Measurements from ENCODE around the gene VAV1.

Gene VAV1

GRCh38 chr19:6873708-6874431 lies 101.4 kb downstream of the VAV1 start:
- H3K4me3 ChIP-seq (ENCODE audit: low read length) = no peak overlapping the region
- TF ChIP-seq CTCF (conservative IDR thresholded peaks at IDR 0.05; ENCODE audit: low read length) = no peak
- DNase-seq (ENCODE audit: low read depth) = no peak

GRCh38 chr19:6875218-6875617 lies 102.7 kb downstream of the VAV1 start:
- DNase-seq (ENCODE audit: low read depth) = no peak
- H3K4me3 ChIP-seq (ENCODE audit: low read length) = no peak overlapping the region
- TF ChIP-seq CTCF (conservative IDR thresholded peaks at IDR 0.05; ENCODE audit: low read length) = no peak

GRCh38 chr19:6876748-6877147 lies 104.2 kb downstream of the VAV1 start:
- TF ChIP-seq CTCF (conservative IDR thresholded peaks at IDR 0.05; ENCODE audit: low read length) = no peak

GRCh38 chr19:6877766-6878165 lies 105.3 kb downstream of the VAV1 start:
- DNase-seq (ENCODE audit: low read depth) = no peak
- no peak for TF ChIP-seq CTCF (conservative IDR thresholded peaks at IDR 0.05; ENCODE audit: low read length)
- no peak overlapping the region for H3K4me3 ChIP-seq (ENCODE audit: low read length)

More at GRCh38 chr19:6876748-6877147, 104.2 kb downstream of the VAV1 start:
- no peak for DNase-seq (ENCODE audit: low read depth)
- no peak overlapping the region for H3K4me3 ChIP-seq (ENCODE audit: low read length)

GRCh38 chr19:6886277-6886897 lies 113.9 kb downstream of the VAV1 start:
- no peak overlapping the region for H3K4me3 ChIP-seq (ENCODE audit: low read length)
- DNase-seq (ENCODE audit: low read depth) = no peak
- TF ChIP-seq CTCF (conservative IDR thresholded peaks at IDR 0.05; ENCODE audit: low read length) = no peak

- no peak for TF ChIP-seq CTCF (conservative IDR thresholded peaks at IDR 0.05; ENCODE audit: low read length)
- DNase-seq (ENCODE audit: low read depth) = no peak
- no peak within 1 kb of the TSS for H3K4me3 ChIP-seq (ENCODE audit: low read length)
Measured at GRCh38 chr19:6887316-6887715, 114.8 kb downstream of the VAV1 start, which contains the start of gene ADGRE1. ADGRE1 (plus strand) TSS chr19:6887579; CDS start chr19:6887609, 30 bp downstream.

- no peak for DNase-seq (ENCODE audit: low read depth)
- no peak for TF ChIP-seq CTCF (conservative IDR thresholded peaks at IDR 0.05; ENCODE audit: low read length)
- H3K4me3 ChIP-seq (ENCODE audit: low read length) = no peak overlapping the region
Measured at GRCh38 chr19:6888967-6889366, 116.5 kb downstream of the VAV1 start.
